Upper lobe of left lung (tissue), 4 donors: ENCODE data around the gene B3GNT5.

Experiments used
- CTCF ChIP-seq, 6 experiments: fragments of 450-650 bp in 4 of 6; fragments of 200-600 bp in 2 of 6; sonication (generic) in 2 of 6; IDR thresholded peaks; one replicate each; pipeline ENCODE4 v1.5.1; 2016 to 2019; ENCODE audit warnings: antibody characterized with exemption in 6 of 6
- POLR2A ChIP-seq, 4 donors: fragments of 450-650 bp; IDR thresholded peaks; one replicate each; pipeline ENCODE4 v1.5.1; 2016 to 2017; ENCODE audit warnings: antibody characterized with exemption in 4 of 4, mild to moderate bottlenecking in 2 of 4

GRCh38 chr3:183217548-183218332 lies 35.3 kb upstream of the B3GNT5 start:
- TF ChIP-seq POLR2A (IDR thresholded peaks at IDR 0.05) (no peak), CTCF (IDR thresholded peaks at IDR 0.05) (no peak)
